ENCODE data around the gene BFSP1.

- TF ChIP-seq GATA2 (IDR thresholded peaks at IDR 0.05; ENCODE audit: low read depth, low read length) (no peak), GATA3 (IDR thresholded peaks at IDR 0.05; ENCODE audit: low read depth, low read length) (no peak)
Measured at GRCh38 chr20:17520583-17520982, 10.6 kb downstream of the BFSP1 start.

Measured in SH-SY5Y (cell line).